A549 treated with AZD9567 at 1 μM for 4 hours (cell line): Measurements from ENCODE around the gene DHX8. TPM values are rescaled to one million over a fixed set of nuclear protein-coding genes. Genes with fewer than 3 reads are reported as not detected.

ENCODE experiments used
- total RNA-seq: library from RNA; stranded (reverse); fragments of 200-300 nt; extraction: Qiagen RNA extraction; gene quantifications from 5 replicates; pipeline ENCODE4 v1.2.3, GENCODE V29; 2022; ENCODE audit not compliant: insufficient read depth

The DHX8 gene
- 39.8 to 40.6 TPM (median 40.1 TPM) in 5 replicates for total RNA-seq

GRCh38 chr17:43483674-43484551 lies at the start of gene DHX8:
Gene DHX8 (plus strand): TSS chr17:43483975. CDS start chr17:43484038, 63 bp downstream.

GRCh38 chr17:43546319-43547188 lies 62.8 kb downstream of the DHX8 start, which contains the start of gene ETV4:
Gene ETV4 (minus strand): TSS chr17:43546340. CDS start chr17:43545617, 723 bp downstream.

Other genes with a start within 250 kb of the DHX8 start
- not detected in 5 replicates for gene RNU2-1, start 250.0 kb upstream of the DHX8 start, total RNA-seq
- gene ARL4D, start 85.0 kb upstream of the DHX8 start, total RNA-seq, result 17.6 to 25.1 TPM (median 21.4 TPM) in 5 replicates
- gene ETV4, start 62.4 kb downstream of the DHX8 start, total RNA-seq, result 34.8 to 51.6 TPM (median 48.7 TPM) in 5 replicates
- not detected in 5 replicates for gene MEOX1, start 177.9 kb downstream of the DHX8 start, total RNA-seq